ENCODE data around the gene ACTR1B. TPM values are rescaled to one million over a fixed set of nuclear protein-coding genes. Genes with fewer than 3 reads are reported as not detected.
"Not testable (repeated sequence)": the region's sequence is repeated elsewhere in the genome, so short reads cannot be mapped to it uniquely, and the experiment has no call there.

ACTR1B gene
- total RNA-seq, 1 donor, result 53.7 TPM

DNA sequence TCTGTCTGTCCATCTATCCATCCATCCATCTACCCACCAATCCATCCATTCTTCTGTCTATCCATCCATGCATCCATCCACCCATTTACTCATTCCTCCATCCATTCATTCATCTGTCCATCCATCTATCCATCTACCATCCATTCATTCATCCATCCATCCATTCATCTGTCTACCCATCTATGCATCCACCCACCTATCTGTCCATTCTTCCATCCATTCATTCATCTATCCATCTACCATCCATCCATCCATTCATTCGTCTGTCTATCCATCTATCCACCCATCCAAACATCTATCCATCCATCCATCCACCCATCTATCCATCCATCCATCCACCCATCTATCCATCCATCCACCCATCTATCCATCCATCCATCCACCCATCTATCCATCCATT lies 43.4 kb downstream of the ACTR1B start:
- H3K4me1 ChIP-seq (ENCODE audit: insufficient read depth, low read length); H3K4me3 ChIP-seq (ENCODE audit: low read length); H3K9me3 ChIP-seq (ENCODE audit: low read depth, low read length); H3K27me3 ChIP-seq (ENCODE audit: insufficient read depth, low read length): not testable (repeated sequence)

DNA sequence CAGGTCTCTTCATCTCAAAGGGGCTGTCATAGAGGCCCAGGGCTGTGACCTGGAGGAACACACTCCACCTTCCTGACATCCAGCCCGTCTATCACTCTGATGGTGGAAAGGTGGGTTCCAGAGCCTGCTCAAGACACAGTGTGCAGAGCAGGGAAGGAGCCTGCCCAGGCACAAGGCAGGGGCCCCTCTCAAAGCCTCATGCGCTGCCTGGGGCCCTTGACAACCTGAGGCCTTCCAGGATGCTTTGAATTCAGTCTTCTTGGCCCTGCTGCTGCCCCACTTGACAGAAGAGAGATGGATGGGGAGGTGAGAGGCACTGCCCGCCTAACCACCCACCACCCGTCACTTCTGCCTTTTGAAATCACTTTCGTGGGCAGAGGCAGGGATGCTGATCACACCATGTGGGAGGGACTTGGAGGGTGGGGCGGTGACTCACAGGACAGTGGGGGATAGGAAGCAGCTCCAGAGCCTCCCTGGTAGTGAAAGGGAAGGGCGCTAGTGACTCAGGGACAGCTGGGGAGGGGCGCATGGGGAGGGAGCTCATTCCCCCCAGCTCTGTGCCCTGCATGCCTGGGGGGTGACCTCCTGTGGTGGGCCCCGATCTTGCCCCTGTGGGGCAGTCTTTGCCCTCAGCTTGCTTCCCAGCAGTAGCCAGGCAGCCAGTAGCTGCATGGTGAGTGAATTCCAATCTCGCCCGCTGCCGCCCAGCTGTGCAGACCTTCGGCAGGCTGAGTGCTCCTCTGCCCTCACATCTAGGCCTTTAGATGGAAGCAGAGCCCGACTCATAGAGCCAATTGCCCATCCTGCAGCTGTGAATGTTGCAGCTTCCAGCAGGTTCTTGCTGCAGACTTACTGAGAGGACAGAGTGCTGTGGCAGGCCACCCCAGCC lies 44.7 kb downstream of the ACTR1B start:
- not testable (repeated sequence) for H3K4me1 ChIP-seq (ENCODE audit: insufficient read depth, low read length); H3K9me3 ChIP-seq (ENCODE audit: low read depth, low read length); H3K27me3 ChIP-seq (ENCODE audit: insufficient read depth, low read length); H3K4me3 ChIP-seq (ENCODE audit: low read length)

GRCh38 chr2:97617911-97618310 lies 45.9 kb downstream of the ACTR1B start:
- Histone ChIP-seq H3K4me1 (ENCODE audit: insufficient read depth, low read length) (no peaks in the 10 kb centered on the region), H3K9me3 (ENCODE audit: low read depth, low read length) (no peaks in the 10 kb centered on the region), H3K4me3 (ENCODE audit: low read length) (no peak overlapping the region), H3K27me3 (ENCODE audit: insufficient read depth, low read length) (no peaks in the 10 kb centered on the region)

- not testable (repeated sequence) for H3K4me3 ChIP-seq (ENCODE audit: low read length); H3K9me3 ChIP-seq (ENCODE audit: low read depth, low read length); H3K4me1 ChIP-seq (ENCODE audit: insufficient read depth, low read length); H3K27me3 ChIP-seq (ENCODE audit: insufficient read depth, low read length)
Measured at GRCh38 chr2:97615746-97616145, 48.1 kb downstream of the ACTR1B start.

- H3K4me1 ChIP-seq (ENCODE audit: insufficient read depth, low read length); H3K27me3 ChIP-seq (ENCODE audit: insufficient read depth, low read length); H3K4me3 ChIP-seq (ENCODE audit: low read length); H3K9me3 ChIP-seq (ENCODE audit: low read depth, low read length): not testable (repeated sequence)
Measured at GRCh38 chr2:97611895-97612294, 51.9 kb downstream of the ACTR1B start.

- not testable (repeated sequence) for H3K4me1 ChIP-seq (ENCODE audit: insufficient read depth, low read length); H3K4me3 ChIP-seq (ENCODE audit: low read length); H3K9me3 ChIP-seq (ENCODE audit: low read depth, low read length); H3K27me3 ChIP-seq (ENCODE audit: insufficient read depth, low read length)
Measured at GRCh38 chr2:97608745-97609144, 55.1 kb downstream of the ACTR1B start.

Other genes with a start within 250 kb of the ACTR1B start
- gene ANKRD36B, start 74.2 kb downstream of the ACTR1B start, total RNA-seq, result 61.6 TPM
- 131 TPM for gene COX5B, start 18.0 kb downstream of the ACTR1B start, total RNA-seq
- 4.5 TPM for gene C2orf92, start 5.7 kb upstream of the ACTR1B start, total RNA-seq
- gene ZAP70, start 49.5 kb upstream of the ACTR1B start, total RNA-seq, result 137 TPM

Measured in mononuclear cell (primary cell).